Stimulated activated naive CD4-positive, alpha-beta T cell treated with Interleukin-2 at 50 U/mL for 16 hours (primary cell): ENCODE data around the gene MRPS27.

ENCODE experiments used
- DNase-seq: peaks from one replicate; lab custom pipeline; 2025; lab: John Stamatoyannopoulos, UW

The MRPS27 gene

DNA sequence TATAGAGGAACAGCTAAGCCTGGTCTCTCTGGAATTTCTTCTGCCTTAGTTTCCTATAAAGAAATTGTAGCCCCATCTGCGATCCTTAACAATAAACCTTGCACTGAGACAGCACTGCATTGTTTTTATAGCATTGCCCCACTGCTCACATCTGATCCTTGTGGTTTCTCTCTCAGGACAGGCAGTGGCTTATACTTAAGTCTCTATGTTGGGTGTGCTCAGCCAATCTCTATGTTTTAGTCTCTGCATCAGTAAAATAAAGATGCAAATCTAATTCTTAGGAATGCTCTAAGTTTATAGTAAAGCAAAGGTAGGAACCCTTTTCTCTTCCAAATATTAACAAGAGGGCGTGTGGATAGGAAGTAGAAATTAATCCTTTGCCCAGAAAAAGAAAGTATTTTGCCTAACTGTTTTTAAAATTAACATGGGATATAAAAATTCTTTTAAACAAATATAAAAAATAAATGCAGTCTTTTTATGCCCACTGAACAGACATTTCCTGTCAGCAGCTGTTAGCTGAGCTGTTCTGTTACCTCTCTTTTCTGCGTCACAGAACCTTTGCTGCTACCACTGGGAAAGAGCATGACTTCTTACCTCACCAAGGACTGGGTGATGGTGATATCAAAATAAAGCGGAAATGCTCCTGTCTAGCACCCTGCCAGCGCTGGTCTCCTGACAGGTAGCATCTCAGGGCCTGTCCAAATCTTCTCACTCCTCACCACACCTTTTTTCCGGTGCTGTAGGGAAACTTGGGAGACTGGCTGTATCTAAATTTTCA is 29.5 kb downstream of the MRPS27 start:
- no peak for DNase-seq

DNA sequence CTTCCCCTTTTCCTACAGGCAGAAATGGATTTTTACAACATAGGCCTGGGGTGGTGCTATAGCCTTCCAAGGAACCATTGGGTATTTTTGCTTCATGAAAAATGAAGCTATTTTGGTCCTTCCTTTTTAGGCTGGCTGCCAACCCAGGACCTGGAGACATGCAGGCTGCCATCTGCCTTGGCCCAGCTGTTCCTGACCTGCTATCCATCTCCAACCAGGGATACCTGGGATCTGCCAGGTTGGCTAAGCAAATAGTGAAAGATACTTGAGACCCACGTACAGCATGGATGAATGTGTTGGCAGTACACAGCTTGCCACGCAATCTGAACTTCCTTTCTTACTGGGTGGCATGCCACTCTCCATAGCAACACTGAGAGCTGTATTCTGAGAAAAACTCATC is 31.1 kb downstream of the MRPS27 start:
- DNase-seq = no peak

DNA sequence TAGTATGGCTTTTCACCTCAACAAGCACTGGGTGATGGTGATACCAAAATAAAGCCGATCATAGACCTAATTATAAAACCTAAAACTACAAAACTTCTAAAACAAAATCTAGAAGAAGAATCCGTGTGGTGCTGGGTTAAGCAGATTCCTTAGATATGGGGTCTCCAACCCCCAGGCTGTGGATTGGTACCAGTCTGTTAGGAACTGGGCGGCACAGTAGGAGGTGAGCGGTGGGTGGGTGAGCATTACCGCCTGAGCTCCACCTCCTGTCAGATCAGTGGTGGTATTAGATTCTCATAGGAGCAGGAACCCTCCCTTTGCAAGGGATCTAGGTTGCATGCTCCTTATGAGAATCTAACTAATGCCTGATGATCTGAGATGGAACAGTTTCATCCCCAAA is 33.2 kb downstream of the MRPS27 start:
- DNase-seq = no peak

GRCh38 chr5:72285424-72285821 is 34.6 kb downstream of the MRPS27 start:
- no peak for DNase-seq

GRCh38 chr5:72284559-72285423 is 35.2 kb downstream of the MRPS27 start:
- DNase-seq = no peak

GRCh38 chr5:72283358-72283757 is 36.7 kb downstream of the MRPS27 start:
- no peak for DNase-seq

DNA sequence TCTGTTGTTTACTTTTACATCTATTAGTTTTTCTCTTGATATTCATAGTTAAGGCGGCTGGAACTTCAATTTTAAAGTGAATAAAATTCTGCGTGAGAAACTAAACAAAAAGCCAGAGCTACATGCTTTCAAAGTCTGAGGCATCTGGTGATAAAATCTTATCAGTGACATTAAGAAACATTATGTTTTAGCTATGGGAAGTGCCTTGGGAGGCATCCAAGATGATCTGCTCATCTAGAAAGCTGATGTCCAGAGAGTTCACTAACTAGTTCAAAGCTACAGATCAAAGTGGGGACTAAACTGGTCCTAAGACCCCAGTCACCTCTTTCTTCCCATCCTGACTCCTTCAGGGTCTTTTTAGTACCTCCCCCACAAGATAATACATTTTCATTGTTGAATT is 37.2 kb downstream of the MRPS27 start:
- no peak for DNase-seq

DNA sequence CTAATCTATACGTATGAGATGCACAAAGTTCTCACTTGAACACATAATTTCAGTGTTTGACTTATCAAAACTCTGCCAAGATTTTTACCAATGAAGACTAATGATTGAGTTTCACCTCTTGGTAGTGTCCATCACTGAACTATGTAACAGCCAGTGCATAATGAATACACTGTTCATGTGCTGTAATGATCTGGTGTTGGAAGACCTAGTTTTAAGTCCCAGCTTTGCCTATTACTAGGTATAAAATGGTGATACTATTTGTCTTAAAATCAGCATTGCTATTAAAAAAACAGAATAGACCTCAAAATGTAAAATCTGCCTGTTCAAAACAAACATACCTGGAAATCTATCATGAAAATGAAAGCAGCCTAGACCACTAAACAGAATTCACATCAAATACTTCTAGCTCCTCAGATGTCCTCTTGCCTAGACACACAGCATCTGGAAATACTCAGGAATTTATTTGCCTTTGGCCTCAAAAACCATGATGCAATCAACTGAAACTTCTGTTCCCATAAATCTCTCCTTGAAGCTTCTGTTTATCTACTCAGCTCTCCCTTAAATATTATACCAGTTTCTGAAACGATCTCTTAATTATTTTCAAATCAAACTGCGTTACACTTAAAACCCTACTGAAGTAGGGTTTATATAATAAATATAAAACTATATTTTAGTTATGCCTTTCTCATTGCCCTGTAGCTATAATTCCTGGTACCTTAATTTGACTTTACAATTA is 38.1 kb downstream of the MRPS27 start:
- DNase-seq = no peak

DNA sequence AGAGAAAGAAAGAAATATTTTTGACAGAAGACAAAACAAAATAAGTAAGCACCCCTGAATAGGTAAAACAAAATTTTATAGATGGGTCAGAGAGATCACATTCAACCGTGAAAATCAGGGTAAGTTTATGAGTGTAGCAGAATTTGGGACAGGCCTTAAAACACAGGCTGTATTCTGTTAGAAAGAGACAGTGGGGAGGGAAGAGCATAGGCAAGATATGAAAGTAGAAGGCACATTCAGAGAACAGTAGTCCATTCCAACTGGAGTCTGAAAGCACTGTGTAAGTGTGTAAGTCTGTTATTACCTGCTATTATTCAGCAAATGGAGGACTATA is 38.6 kb downstream of the MRPS27 start:
- no peak for DNase-seq

DNA sequence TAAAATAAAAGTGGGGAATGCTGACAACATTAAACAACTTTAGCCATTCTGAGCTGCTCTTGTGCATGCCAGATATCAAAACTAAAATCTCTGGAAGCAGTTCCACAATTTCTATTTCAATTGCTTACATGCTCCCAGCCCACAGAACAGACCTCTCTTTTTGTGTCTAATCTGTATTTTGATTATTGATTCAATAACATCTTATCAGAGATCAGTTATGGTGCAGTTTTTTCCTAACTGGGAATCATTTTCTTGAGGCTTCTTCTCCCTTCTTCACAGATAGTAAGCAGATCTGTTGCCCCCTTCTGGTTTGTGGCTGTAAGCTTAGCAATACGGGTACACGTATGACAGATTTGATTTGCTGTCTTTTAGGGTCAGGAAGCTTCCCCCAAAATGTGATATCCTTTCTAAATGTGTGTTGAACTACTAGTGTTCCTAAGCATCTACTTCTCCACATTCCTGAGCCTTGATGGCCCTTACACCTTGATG is 39.4 kb downstream of the MRPS27 start:
- DNase-seq = no peak

- DNase-seq = no peak
These were observed 43.8 kb downstream of the MRPS27 start for GRCh38 chr5:72276219-72276752.

DNA sequence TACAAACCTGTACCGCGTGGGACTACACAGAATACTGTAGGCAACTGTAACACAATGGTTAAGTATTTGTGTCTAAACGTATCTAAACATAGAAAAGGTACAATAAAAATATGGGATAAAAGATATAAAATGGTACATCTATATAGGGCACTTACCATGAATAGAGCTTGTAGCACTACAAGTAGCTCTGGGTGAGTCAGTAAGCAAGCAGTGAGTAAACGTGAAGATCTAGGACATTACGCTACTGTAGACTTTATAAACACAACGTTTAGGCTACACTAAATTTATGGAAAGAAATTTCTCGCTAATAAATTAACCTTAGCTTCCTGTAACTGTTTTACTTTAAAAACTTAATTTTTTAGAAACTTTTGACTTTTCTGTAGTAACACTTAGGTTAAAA is 46.5 kb downstream of the MRPS27 start:
- no peak for DNase-seq

GRCh38 chr5:72272398-72272797 is 47.6 kb downstream of the MRPS27 start:
- no peak for DNase-seq

DNA sequence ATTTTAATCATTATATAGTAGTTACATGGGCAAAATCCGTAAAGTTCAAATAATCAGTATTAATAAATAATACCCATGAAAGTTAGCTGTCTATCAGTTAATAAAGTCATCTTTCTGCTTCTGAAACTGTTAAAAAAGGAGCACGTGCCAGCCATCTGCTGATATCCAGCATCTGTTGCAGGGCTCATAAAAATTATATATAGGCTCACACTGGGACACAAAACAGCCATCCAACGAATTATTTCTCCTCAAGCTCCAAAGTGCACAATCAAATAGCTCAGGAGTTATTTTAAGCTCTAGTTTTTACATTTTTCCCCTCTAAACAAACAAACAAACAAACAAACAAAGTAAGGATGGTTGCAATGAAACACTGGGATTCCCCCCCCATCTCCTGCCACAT is 48.3 kb downstream of the MRPS27 start:
- DNase-seq = no peak

GRCh38 chr5:72270037-72270436 is 50.0 kb downstream of the MRPS27 start:
- no peak for DNase-seq

- no peak for DNase-seq
These were observed 50.6 kb downstream of the MRPS27 start for GRCh38 chr5:72269411-72269780.

GRCh38 chr5:72268753-72269410 is 51.2 kb downstream of the MRPS27 start:
- peak; percentile 30 for DNase-seq

- no peak for DNase-seq
These were observed 51.8 kb downstream of the MRPS27 start for GRCh38 chr5:72268260-72268659.

DNA sequence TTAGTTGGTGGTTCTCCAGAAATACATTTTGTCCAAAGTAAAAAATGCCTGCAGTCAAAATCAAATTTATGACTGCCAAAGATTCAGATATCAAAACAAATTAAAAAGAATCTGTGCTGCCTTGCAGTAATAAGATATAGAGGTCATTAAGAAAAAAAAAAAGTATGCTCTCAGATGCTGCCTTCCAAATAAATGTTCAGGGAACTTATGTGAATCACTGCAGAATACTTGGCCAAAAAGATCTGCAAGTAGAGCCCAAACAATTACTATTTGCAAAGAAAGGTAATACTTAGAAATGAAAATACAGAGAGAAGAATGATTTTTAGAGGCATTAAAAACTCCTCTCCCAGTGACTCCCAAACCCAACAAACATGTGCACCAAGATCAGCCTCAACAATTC is 52.4 kb downstream of the MRPS27 start:
- no peak for DNase-seq

DNA sequence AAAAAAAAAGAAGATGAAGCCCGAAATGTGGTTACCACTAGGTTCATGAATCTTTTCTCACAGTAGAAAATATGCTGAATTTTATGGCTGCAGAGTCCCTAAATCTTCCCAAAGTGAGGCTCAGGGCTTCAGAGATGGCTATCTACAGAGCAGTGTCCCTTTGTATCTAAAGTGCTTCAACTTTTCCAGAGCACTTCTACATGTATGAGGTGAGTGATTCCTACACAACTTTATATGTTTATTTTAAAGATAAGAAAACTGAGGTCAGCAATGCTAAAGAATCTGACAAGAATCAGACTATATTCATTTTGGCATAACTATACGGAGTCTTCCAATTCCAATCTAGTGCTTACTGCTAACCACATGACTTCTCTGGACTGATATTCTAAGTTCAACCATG is 53.2 kb downstream of the MRPS27 start:
- DNase-seq = no peak

DNA sequence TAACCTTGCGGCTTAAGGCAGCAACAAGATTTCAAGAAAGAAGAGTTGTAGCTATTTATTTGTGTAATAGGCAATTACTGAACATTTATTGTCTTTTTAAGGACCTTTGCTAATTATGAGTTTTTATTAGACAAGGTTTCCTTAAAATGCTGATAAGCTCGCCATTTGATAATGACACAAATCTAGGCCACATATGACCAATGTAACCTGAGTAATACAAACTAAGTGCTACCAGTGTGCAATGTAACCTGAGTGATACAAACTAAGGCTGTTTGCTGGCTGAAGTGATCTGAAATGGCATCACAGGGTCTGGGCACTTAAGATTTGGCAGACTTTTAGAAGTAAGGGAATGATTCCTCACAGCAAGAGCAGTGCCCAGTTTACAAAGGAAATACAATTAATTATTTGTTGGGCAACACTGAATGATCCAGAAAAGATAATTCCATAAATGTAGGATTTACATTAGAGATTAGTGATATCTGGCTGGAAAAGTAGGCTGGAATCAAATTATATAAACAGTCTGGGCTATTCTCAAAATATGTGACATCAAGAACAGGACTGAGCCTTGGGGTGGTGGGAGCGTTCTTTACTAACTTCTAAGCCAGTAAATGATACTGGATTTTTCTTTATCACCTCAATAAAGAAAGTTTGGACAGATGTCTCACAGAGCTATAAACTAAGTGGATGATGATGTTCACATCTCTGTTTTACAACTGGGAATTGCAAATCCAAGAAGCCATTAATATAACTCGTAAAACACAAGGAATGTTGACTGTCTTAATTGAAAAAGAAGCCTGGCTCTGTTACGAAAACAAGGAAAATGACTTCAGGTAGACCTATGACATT is 54.8 kb downstream of the MRPS27 start:
- no peak for DNase-seq
